Stimulated activated CD4-positive, alpha-beta T cell treated with anti-CD3 and anti-CD28 coated beads, Interleukin-12 subunit alpha, Interleukin-12 subunit beta, amount 100 ng/mL, for 48 hours (primary cell): ENCODE measurements around the gene ZNF263.

ENCODE experiments used
- DNase-seq, 3 donors: peaks; one replicate each; pipeline ENCODE4 v3.0.0-alpha.2; 2020; ENCODE audit warnings: low read depth in 2 of 3, low spot score in 1 of 3

The ZNF263 gene

GRCh38 chr16:3282730-3283542, at the start of gene ZNF263:
TSS of gene ZNF263 (plus strand) at chr16:3283491. CDS start at chr16:3283819, 328 bp downstream.
- peak; percentile 88 to 90 (median 88) for DNase-seq

- no peak for DNase-seq
Measured at GRCh38 chr16:3234543-3234856, 48.8 kb upstream of the ZNF263 start.

- DNase-seq: peak; percentile 90 to 94 (median 90)
Measured at GRCh38 chr16:3234857-3235561, 48.3 kb upstream of the ZNF263 start, which contains the start of gene ZNF200. TSS of gene ZNF200 (minus strand) at chr16:3235158. CDS start at chr16:3233755, 1,403 bp downstream.

- DNase-seq: no peak
Measured at GRCh38 chr16:3235856-3236669, 47.2 kb upstream of the ZNF263 start.

- DNase-seq: no peak
Measured at GRCh38 chr16:3241761-3242160, 41.5 kb upstream of the ZNF263 start.

- DNase-seq: no peak
Measured at GRCh38 chr16:3242709-3243108, 40.6 kb upstream of the ZNF263 start.

GRCh38 chr16:3243882-3244281, 39.4 kb upstream of the ZNF263 start:
- DNase-seq: no peak

- DNase-seq: no peak
Measured at GRCh38 chr16:3246002-3246401, 37.3 kb upstream of the ZNF263 start.

- DNase-seq: no peak
Measured at GRCh38 chr16:3246876-3247275, 36.4 kb upstream of the ZNF263 start.

GRCh38 chr16:3248596-3248995, 34.7 kb upstream of the ZNF263 start:
- no peak for DNase-seq

GRCh38 chr16:3249020-3249419, 34.3 kb upstream of the ZNF263 start:
- no peak for DNase-seq

GRCh38 chr16:3249451-3249850, 33.8 kb upstream of the ZNF263 start:
- no peak for DNase-seq

- no peak for DNase-seq
Measured at GRCh38 chr16:3252967-3253366, 30.3 kb upstream of the ZNF263 start.

GRCh38 chr16:3254309-3254708, 29.0 kb upstream of the ZNF263 start:
- no peak for DNase-seq

GRCh38 chr16:3256146-3256865, 27.0 kb upstream of the ZNF263 start, which contains the start of gene MEFV:
TSS of gene MEFV (minus strand) at chr16:3256633. CDS start at chr16:3256587, 46 bp downstream.
- DNase-seq: no peak

GRCh38 chr16:3256866-3257465, 26.3 kb upstream of the ZNF263 start:
- DNase-seq: no peak

GRCh38 chr16:3259836-3260235, 23.5 kb upstream of the ZNF263 start:
- DNase-seq: no peak

GRCh38 chr16:3262517-3262916, 20.8 kb upstream of the ZNF263 start:
- DNase-seq: no peak

- DNase-seq: peak; percentile 88 to 98 (median 98)
Measured at GRCh38 chr16:3264137-3265036, 18.9 kb upstream of the ZNF263 start.
